Vagina (tissue), 2 donors: ENCODE data around the gene ECT2.

ENCODE experiments used
- POLR2A ChIP-seq, 2 donors: fragments of 450-650 bp; IDR thresholded peaks; one replicate each; pipeline ENCODE4 v1.6.1; 2017; ENCODE audit warnings: antibody characterized with exemption in 2 of 2, mild to moderate bottlenecking in 2 of 2, moderate library complexity in 2 of 2
- POLR2AphosphoS5 ChIP-seq, 2 donors: sonication (generic); formaldehyde crosslinking; IDR thresholded peaks; one replicate each; pipeline ENCODE4 v1.9.0; 2017; ENCODE audit warnings: antibody characterized with exemption in 2 of 2, mild to moderate bottlenecking in 2 of 2, low read depth in 1 of 2; ENCODE audit not compliant: insufficient read depth in 1 of 2
- TF ChIP-seq, protein P1 (sequence below), 3 experiments: fragments of 450-650 bp in 2 of 3; fragments of 200-600 bp in 1 of 3; sonication (generic) in 1 of 3; IDR thresholded peaks; one replicate each; pipeline ENCODE4 v1.5.1; 2017 to 2019; ENCODE audit warnings: antibody characterized with exemption in 3 of 3, mild to moderate bottlenecking in 2 of 3, moderate library complexity in 2 of 3

DNA sequence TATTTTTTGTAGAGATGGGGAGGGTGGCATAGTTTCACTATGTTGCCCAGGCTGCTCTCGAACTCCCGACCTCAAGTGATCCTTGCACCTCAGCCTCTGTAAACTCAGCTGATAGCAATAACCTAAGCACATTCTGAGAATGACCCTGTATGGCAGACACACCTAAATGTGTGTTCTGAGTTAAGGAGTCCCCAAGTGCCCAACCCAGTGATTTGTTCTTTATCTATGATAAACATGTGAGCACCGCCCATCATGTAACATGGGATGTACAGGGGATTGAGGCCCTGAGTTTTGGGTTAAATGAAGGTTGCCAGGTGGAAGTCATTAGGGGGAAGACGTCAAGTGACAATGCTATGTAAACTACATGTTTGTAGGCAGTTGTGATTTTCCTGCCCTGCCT lies 45.4 kb upstream of the ECT2 start:
- TF ChIP-seq, protein P1, sequence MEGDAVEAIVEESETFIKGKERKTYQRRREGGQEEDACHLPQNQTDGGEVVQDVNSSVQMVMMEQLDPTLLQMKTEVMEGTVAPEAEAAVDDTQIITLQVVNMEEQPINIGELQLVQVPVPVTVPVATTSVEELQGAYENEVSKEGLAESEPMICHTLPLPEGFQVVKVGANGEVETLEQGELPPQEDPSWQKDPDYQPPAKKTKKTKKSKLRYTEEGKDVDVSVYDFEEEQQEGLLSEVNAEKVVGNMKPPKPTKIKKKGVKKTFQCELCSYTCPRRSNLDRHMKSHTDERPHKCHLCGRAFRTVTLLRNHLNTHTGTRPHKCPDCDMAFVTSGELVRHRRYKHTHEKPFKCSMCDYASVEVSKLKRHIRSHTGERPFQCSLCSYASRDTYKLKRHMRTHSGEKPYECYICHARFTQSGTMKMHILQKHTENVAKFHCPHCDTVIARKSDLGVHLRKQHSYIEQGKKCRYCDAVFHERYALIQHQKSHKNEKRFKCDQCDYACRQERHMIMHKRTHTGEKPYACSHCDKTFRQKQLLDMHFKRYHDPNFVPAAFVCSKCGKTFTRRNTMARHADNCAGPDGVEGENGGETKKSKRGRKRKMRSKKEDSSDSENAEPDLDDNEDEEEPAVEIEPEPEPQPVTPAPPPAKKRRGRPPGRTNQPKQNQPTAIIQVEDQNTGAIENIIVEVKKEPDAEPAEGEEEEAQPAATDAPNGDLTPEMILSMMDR (IDR thresholded peaks at IDR 0.05), result no peak
- TF ChIP-seq POLR2A (IDR thresholded peaks at IDR 0.05) (no peak), POLR2AphosphoS5 (IDR thresholded peaks at IDR 0.05; ENCODE audit: insufficient read depth in 1 of 2, low read depth in 1 of 2) (no peak)
